ENCODE results near the gene MYH3.

DNA sequence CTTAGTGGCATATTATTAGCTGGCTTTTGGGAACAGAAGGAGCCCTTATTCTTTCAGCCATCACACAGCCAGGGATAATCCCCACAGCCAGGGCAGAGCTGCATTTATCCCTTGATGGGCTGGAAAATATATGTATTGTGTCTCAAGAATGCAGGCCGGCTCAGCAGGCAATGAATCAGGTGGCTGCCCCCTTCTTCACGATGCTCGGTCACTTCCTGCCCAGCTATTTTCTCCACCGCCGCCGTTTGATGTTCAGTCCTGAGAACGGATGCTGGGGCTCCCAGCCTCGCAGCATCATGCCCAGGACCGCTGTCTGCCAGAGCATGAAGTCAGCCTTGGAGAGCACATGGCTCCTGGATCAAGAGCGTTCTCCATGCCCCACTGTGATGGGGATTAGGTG, 4.3 kb upstream of the MYH3 start:
- TF ChIP-seq ZNF274 (IDR thresholded peaks at IDR 0.05; ENCODE audit: low read depth, low read length) (no peak), SUZ12 (IDR thresholded peaks at IDR 0.05; ENCODE audit: extremely low read depth, insufficient read depth, insufficient read length) (no peak), YY1 (IDR thresholded peaks at IDR 0.05; ENCODE audit: insufficient read depth, insufficient read length) (no peak)

All from NT2/D1 (cell line).